Measurements from ENCODE around the gene CARS2.
"Not testable (repeated sequence)": the region's sequence is repeated elsewhere in the genome, so short reads cannot be mapped to it uniquely, and the experiment has no call there.

The CARS2 gene

GRCh38 chr13:110663491-110663890 lies 42.4 kb downstream of the CARS2 start:
- DNase-seq (ENCODE audit: low read depth, low spot score): no peak
- no peak for TF ChIP-seq CTCF (IDR thresholded peaks at IDR 0.05; ENCODE audit: low read depth, low read length)
- in situ Hi-C loops (cut with HindIII; ENCODE audit: low sequenced_read_pairs): no loop called here
- H3K4me3 ChIP-seq (ENCODE audit: low read depth, low read length): no peak overlapping the region

- TF ChIP-seq CTCF (IDR thresholded peaks at IDR 0.05; ENCODE audit: low read depth, low read length): no peak
- in situ Hi-C loops (cut with HindIII; ENCODE audit: low sequenced_read_pairs): no loop called here
- H3K4me3 ChIP-seq (ENCODE audit: low read depth, low read length): no peak overlapping the region
- no peak for DNase-seq (ENCODE audit: low read depth, low spot score)
Observed at GRCh38 chr13:110662777-110663443, 43.0 kb downstream of the CARS2 start.

GRCh38 chr13:110662091-110662490 lies 43.8 kb downstream of the CARS2 start:
- TF ChIP-seq CTCF (IDR thresholded peaks at IDR 0.05; ENCODE audit: low read depth, low read length): no peak
- no peak overlapping the region for H3K4me3 ChIP-seq (ENCODE audit: low read depth, low read length)
- in situ Hi-C loops (cut with HindIII; ENCODE audit: low sequenced_read_pairs): no loop called here

GRCh38 chr13:110661256-110661655 lies 44.7 kb downstream of the CARS2 start:
- DNase-seq (ENCODE audit: low read depth, low spot score): peak; percentile 41
- no peak overlapping the region for H3K4me3 ChIP-seq (ENCODE audit: low read depth, low read length)
- in situ Hi-C loops (cut with HindIII; ENCODE audit: low sequenced_read_pairs): no loop called here
- TF ChIP-seq CTCF (IDR thresholded peaks at IDR 0.05; ENCODE audit: low read depth, low read length): no peak

More at GRCh38 chr13:110662091-110662490, 43.8 kb downstream of the CARS2 start:
- DNase-seq (ENCODE audit: low read depth, low spot score): no peak

GRCh38 chr13:110658218-110658911 lies 47.6 kb downstream of the CARS2 start:
- in situ Hi-C loops (cut with HindIII; ENCODE audit: low sequenced_read_pairs); DNase-seq (ENCODE audit: low read depth, low spot score); H3K4me3 ChIP-seq (ENCODE audit: low read depth, low read length): not testable (repeated sequence)

GRCh38 chr13:110657196-110657595 lies 48.7 kb downstream of the CARS2 start:
- TF ChIP-seq CTCF (IDR thresholded peaks at IDR 0.05; ENCODE audit: low read depth, low read length): no peak
- in situ Hi-C loops (cut with HindIII; ENCODE audit: low sequenced_read_pairs): no loop called here
- no peak overlapping the region for H3K4me3 ChIP-seq (ENCODE audit: low read depth, low read length)
- DNase-seq (ENCODE audit: low read depth, low spot score): no peak

GRCh38 chr13:110653851-110654250 lies 52.1 kb downstream of the CARS2 start:
- no peak for DNase-seq (ENCODE audit: low read depth, low spot score)
- no peak for TF ChIP-seq CTCF (IDR thresholded peaks at IDR 0.05; ENCODE audit: low read depth, low read length)

More at GRCh38 chr13:110653851-110654250, 52.1 kb downstream of the CARS2 start:
- no peak overlapping the region for H3K4me3 ChIP-seq (ENCODE audit: low read depth, low read length)
- in situ Hi-C loops (cut with HindIII; ENCODE audit: low sequenced_read_pairs): no loop called here

Data from astrocyte of the spinal cord (primary cell).